ENCODE results near the gene CACNA1C.
"Not testable (repeated sequence)": the region's sequence is repeated elsewhere in the genome, so short reads cannot be mapped to it uniquely, and the experiment has no call there.

Gene CACNA1C

DNA sequence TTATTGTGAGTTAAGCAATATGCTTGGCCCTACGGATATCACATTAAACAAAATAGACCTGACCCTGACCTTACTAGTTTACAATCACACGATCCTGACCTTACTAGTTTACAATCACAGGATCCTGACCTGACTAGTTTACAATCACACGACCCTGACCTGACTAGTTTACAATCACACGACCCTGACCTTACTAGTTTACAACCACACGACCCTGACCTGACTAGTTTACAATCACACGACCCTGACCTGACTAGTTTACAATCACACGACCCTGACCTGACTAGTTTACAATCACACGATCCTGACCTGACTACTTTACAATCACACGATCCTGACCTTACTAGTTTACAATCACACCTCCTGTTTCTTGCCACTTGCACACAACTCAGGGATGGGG, 202.9 kb downstream of the CACNA1C start:
- H3K27ac ChIP-seq (ENCODE audit: low read depth, low read length); H3K36me3 ChIP-seq (ENCODE audit: control insufficient read depth in 5 of 5, insufficient read depth in 5 of 5, low read length in 5 of 5); H3K9ac ChIP-seq (ENCODE audit: low read length in 5 of 5); H3K27me3 ChIP-seq (ENCODE audit: control insufficient read depth in 5 of 5, insufficient read depth in 4 of 5, low read length in 5 of 5); H3K4me1 ChIP-seq (ENCODE audit: control insufficient read depth in 5 of 5, insufficient read depth in 5 of 5, low read length in 5 of 5); H3K9me3 ChIP-seq (ENCODE audit: control insufficient read depth in 5 of 5, low read length in 5 of 5); H3K4me3 ChIP-seq (ENCODE audit: low read depth in 1 of 5, low read length in 5 of 5): not testable (repeated sequence)

DNA sequence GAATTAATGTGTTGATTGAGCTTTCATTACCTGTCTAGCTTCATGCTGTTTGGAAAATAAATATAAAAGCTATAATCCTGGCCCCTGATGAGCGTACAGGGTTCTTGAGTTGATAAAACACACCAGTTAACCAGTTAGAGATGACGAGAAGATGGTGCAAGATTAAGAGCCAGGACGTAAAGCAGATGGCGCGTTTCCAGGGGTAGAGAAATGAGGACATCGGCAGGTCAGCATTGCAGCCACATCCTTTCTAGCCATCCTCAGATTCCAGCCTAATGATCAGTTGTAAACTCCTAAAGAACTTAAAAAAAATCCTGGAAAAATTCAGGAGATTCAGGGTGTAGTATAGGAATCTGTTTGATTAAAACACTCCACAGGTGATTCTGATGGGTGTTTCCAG, 203.7 kb downstream of the CACNA1C start:
- no peaks in the 10 kb centered on the region for H3K36me3 ChIP-seq (ENCODE audit: control insufficient read depth in 5 of 5, insufficient read depth in 5 of 5, low read length in 5 of 5)
- peaks cover 0 to 1% (median 0%) of the 10 kb centered on the region in 5 donors for H3K4me1 ChIP-seq (ENCODE audit: control insufficient read depth in 5 of 5, insufficient read depth in 5 of 5, low read length in 5 of 5)
- H3K27me3 ChIP-seq (ENCODE audit: control insufficient read depth in 5 of 5, insufficient read depth in 4 of 5, low read length in 5 of 5) = no peaks in the 10 kb centered on the region
- H3K4me3 ChIP-seq (ENCODE audit: low read depth in 1 of 5, low read length in 5 of 5) = no peak overlapping the region
- no peaks in the 10 kb centered on the region for H3K9me3 ChIP-seq (ENCODE audit: control insufficient read depth in 5 of 5, low read length in 5 of 5)
- no peak overlapping the region for H3K9ac ChIP-seq (ENCODE audit: low read length in 5 of 5)
- no peak overlapping the region for H3K27ac ChIP-seq (ENCODE audit: low read depth, low read length)

DNA sequence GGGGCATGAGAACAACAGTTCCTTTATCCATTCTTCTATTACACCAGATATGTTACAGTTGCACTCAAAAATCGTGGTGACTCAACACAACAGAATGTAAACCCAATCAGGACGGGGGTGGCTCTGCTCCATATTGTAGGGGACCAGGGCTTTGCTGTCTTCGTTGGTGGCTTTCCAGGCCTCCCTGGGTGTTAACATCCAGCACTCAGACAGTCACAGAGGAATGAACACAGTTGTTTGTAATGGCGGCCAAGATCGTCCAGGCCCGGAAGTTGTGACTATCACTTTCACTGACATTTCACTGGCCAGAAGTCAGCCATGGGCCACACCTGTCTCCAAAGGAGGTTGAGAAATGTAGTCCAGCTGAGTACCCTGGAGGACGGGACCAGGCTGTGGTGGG, 204.1 kb downstream of the CACNA1C start:
- Histone ChIP-seq H3K27ac (ENCODE audit: low read depth, low read length) (no peak overlapping the region), H3K4me1 (ENCODE audit: control insufficient read depth in 5 of 5, insufficient read depth in 5 of 5, low read length in 5 of 5) (no peaks in the 10 kb centered on the region), H3K9ac (ENCODE audit: low read length in 5 of 5) (no peak overlapping the region), H3K9me3 (ENCODE audit: control insufficient read depth in 5 of 5, low read length in 5 of 5) (no peaks in the 10 kb centered on the region), H3K4me3 (ENCODE audit: low read depth in 1 of 5, low read length in 5 of 5) (no peak overlapping the region), H3K27me3 (ENCODE audit: control insufficient read depth in 5 of 5, insufficient read depth in 4 of 5, low read length in 5 of 5) (no peaks in the 10 kb centered on the region), H3K36me3 (ENCODE audit: control insufficient read depth in 5 of 5, insufficient read depth in 5 of 5, low read length in 5 of 5) (no peaks in the 10 kb centered on the region)

- Histone ChIP-seq H3K27ac (ENCODE audit: low read depth, low read length) (no peak overlapping the region), H3K4me3 (ENCODE audit: low read depth in 1 of 5, low read length in 5 of 5) (no peak overlapping the region), H3K27me3 (ENCODE audit: control insufficient read depth in 5 of 5, insufficient read depth in 4 of 5, low read length in 5 of 5) (no peaks in the 10 kb centered on the region), H3K4me1 (ENCODE audit: control insufficient read depth in 5 of 5, insufficient read depth in 5 of 5, low read length in 5 of 5) (no peaks in the 10 kb centered on the region), H3K9ac (ENCODE audit: low read length in 5 of 5) (no peak overlapping the region), H3K9me3 (ENCODE audit: control insufficient read depth in 5 of 5, low read length in 5 of 5) (no peaks in the 10 kb centered on the region), H3K36me3 (ENCODE audit: control insufficient read depth in 5 of 5, insufficient read depth in 5 of 5, low read length in 5 of 5) (no peaks in the 10 kb centered on the region)
Measured at GRCh38 chr12:2258025-2258424, 205.2 kb downstream of the CACNA1C start.

GRCh38 chr12:2259369-2259768, 206.6 kb downstream of the CACNA1C start:
- Histone ChIP-seq H3K36me3 (ENCODE audit: control insufficient read depth in 5 of 5, insufficient read depth in 5 of 5, low read length in 5 of 5) (no peaks in the 10 kb centered on the region), H3K4me1 (ENCODE audit: control insufficient read depth in 5 of 5, insufficient read depth in 5 of 5, low read length in 5 of 5) (peaks cover 1 to 6% (median 6%) of the 10 kb centered on the region in 5 donors), H3K4me3 (ENCODE audit: low read depth in 1 of 5, low read length in 5 of 5) (no peak overlapping the region), H3K27ac (ENCODE audit: low read depth, low read length) (no peak overlapping the region), H3K9ac (ENCODE audit: low read length in 5 of 5) (no peak overlapping the region), H3K27me3 (ENCODE audit: control insufficient read depth in 5 of 5, insufficient read depth in 4 of 5, low read length in 5 of 5) (no peaks in the 10 kb centered on the region), H3K9me3 (ENCODE audit: control insufficient read depth in 5 of 5, low read length in 5 of 5) (no peaks in the 10 kb centered on the region)

GRCh38 chr12:2260441-2260840, 207.7 kb downstream of the CACNA1C start:
- H3K27ac ChIP-seq (ENCODE audit: low read depth, low read length) = no peak overlapping the region
- no peaks in the 10 kb centered on the region for H3K36me3 ChIP-seq (ENCODE audit: control insufficient read depth in 5 of 5, insufficient read depth in 5 of 5, low read length in 5 of 5)
- no peaks in the 10 kb centered on the region for H3K9me3 ChIP-seq (ENCODE audit: control insufficient read depth in 5 of 5, low read length in 5 of 5)
- H3K4me3 ChIP-seq (ENCODE audit: low read depth in 1 of 5, low read length in 5 of 5) = no peak overlapping the region
- no peaks in the 10 kb centered on the region for H3K27me3 ChIP-seq (ENCODE audit: control insufficient read depth in 5 of 5, insufficient read depth in 4 of 5, low read length in 5 of 5)
- H3K9ac ChIP-seq (ENCODE audit: low read length in 5 of 5) = no peak overlapping the region
- peaks cover 5 to 16% (median 16%) of the 10 kb centered on the region in 5 donors for H3K4me1 ChIP-seq (ENCODE audit: control insufficient read depth in 5 of 5, insufficient read depth in 5 of 5, low read length in 5 of 5)

DNA sequence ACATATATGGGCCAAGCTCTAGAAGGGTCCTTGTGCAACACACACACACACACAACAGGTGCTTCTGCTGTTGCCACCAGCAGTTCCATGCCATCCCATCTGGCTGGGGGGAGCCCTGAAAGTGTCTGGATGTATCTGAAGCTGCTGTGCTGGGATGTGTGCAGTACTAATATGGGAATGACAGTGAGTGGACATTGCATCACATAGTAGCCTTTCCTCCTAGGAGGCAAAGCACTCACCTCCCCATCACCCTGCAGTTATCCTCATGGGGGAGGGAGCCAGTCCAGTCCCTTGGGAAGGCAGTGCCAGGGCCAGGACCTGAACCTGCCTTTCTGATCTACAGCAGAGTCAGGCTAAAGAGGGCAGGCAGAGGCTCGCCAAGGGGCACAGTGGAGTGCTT, 208.9 kb downstream of the CACNA1C start:
- Histone ChIP-seq H3K27me3 (ENCODE audit: control insufficient read depth in 5 of 5, insufficient read depth in 4 of 5, low read length in 5 of 5) (no peaks in the 10 kb centered on the region), H3K4me3 (ENCODE audit: low read depth in 1 of 5, low read length in 5 of 5) (no peak overlapping the region), H3K27ac (ENCODE audit: low read depth, low read length) (no peak overlapping the region), H3K36me3 (ENCODE audit: control insufficient read depth in 5 of 5, insufficient read depth in 5 of 5, low read length in 5 of 5) (no peaks in the 10 kb centered on the region), H3K4me1 (ENCODE audit: control insufficient read depth in 5 of 5, insufficient read depth in 5 of 5, low read length in 5 of 5) (peaks cover 5 to 27% (median 23%) of the 10 kb centered on the region in 5 donors), H3K9me3 (ENCODE audit: control insufficient read depth in 5 of 5, low read length in 5 of 5) (no peaks in the 10 kb centered on the region), H3K9ac (ENCODE audit: low read length in 5 of 5) (no peak overlapping the region)

DNA sequence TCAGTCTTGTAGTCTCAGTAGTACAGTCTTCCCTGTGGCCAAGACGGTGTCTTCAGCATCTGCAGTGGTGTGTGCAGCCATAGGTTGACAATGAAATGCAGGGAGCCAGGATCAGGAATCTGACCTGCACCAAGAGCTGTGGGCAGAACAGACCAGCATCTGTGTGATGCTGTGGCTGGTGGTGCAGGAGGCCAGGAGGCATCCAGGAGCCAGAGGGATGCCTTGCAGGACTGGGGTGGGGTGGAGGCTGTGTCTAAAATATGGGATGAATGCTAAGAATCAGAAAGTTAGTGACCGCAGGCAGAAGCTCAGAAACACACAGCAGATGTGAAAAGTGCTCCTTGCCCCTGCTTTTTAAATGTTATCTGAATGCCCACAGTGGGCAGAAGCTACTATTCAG, 209.7 kb downstream of the CACNA1C start:
- no peak overlapping the region for H3K9ac ChIP-seq (ENCODE audit: low read length in 5 of 5)
- H3K36me3 ChIP-seq (ENCODE audit: control insufficient read depth in 5 of 5, insufficient read depth in 5 of 5, low read length in 5 of 5) = no peaks in the 10 kb centered on the region
- H3K9me3 ChIP-seq (ENCODE audit: control insufficient read depth in 5 of 5, low read length in 5 of 5) = no peaks in the 10 kb centered on the region
- no peaks in the 10 kb centered on the region for H3K27me3 ChIP-seq (ENCODE audit: control insufficient read depth in 5 of 5, insufficient read depth in 4 of 5, low read length in 5 of 5)
- no peak overlapping the region for H3K4me3 ChIP-seq (ENCODE audit: low read depth in 1 of 5, low read length in 5 of 5)
- no peak overlapping the region for H3K27ac ChIP-seq (ENCODE audit: low read depth, low read length)
- H3K4me1 ChIP-seq (ENCODE audit: control insufficient read depth in 5 of 5, insufficient read depth in 5 of 5, low read length in 5 of 5) = peaks cover 5 to 34% (median 30%) of the 10 kb centered on the region in 5 donors

DNA sequence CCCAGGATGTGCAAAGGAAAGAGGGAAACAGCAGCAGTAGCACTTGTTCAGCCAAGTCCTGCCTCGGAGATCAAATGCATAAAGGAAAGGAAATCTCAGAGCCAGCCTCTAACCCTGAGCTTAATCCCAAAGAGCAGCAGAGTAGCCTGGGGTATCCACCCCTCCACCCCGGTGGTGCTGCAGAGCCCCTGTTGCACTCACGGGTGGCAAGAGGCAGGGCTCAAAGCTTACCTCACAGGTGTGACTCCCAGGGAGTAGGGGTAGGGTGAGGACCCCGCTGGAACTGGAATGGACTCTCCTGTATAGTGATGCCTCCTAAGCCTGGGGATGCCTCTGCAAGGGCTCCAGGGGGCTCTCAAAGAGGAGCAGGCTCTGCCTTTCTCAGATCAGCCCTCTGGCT, 211.1 kb downstream of the CACNA1C start:
- Histone ChIP-seq H3K27ac (ENCODE audit: low read depth, low read length) (no peak overlapping the region), H3K27me3 (ENCODE audit: control insufficient read depth in 5 of 5, insufficient read depth in 4 of 5, low read length in 5 of 5) (no peaks in the 10 kb centered on the region), H3K4me1 (ENCODE audit: control insufficient read depth in 5 of 5, insufficient read depth in 5 of 5, low read length in 5 of 5) (peaks cover 7 to 48% (median 44%) of the 10 kb centered on the region in 5 donors), H3K4me3 (ENCODE audit: low read depth in 1 of 5, low read length in 5 of 5) (no peak overlapping the region), H3K9ac (ENCODE audit: low read length in 5 of 5) (no peak overlapping the region), H3K36me3 (ENCODE audit: control insufficient read depth in 5 of 5, insufficient read depth in 5 of 5, low read length in 5 of 5) (no peaks in the 10 kb centered on the region), H3K9me3 (ENCODE audit: control insufficient read depth in 5 of 5, low read length in 5 of 5) (no peaks in the 10 kb centered on the region)

GRCh38 chr12:2264651-2265232, 212.0 kb downstream of the CACNA1C start:
- peak overlapping the region in 1 of 5 donors; percentile 27 for H3K9ac ChIP-seq (ENCODE audit: low read length in 5 of 5)
- no peaks in the 10 kb centered on the region for H3K9me3 ChIP-seq (ENCODE audit: control insufficient read depth in 5 of 5, low read length in 5 of 5)
- H3K4me1 ChIP-seq (ENCODE audit: control insufficient read depth in 5 of 5, insufficient read depth in 5 of 5, low read length in 5 of 5) = peaks cover 8 to 49% (median 45%) of the 10 kb centered on the region in 5 donors
- peak overlapping the region; percentile 72 for H3K27ac ChIP-seq (ENCODE audit: low read depth, low read length)
- H3K4me3 ChIP-seq (ENCODE audit: low read depth in 1 of 5, low read length in 5 of 5) = peak overlapping the region in 1 of 5 donors; percentile 11
- no peaks in the 10 kb centered on the region for H3K36me3 ChIP-seq (ENCODE audit: control insufficient read depth in 5 of 5, insufficient read depth in 5 of 5, low read length in 5 of 5)
- no peaks in the 10 kb centered on the region for H3K27me3 ChIP-seq (ENCODE audit: control insufficient read depth in 5 of 5, insufficient read depth in 4 of 5, low read length in 5 of 5)
